HEK293 (cell line): ENCODE measurements around the gene GABRD.

Experiments
- CTCF ChIA-PET: fragments of 350-600 bp; formaldehyde crosslinking; extraction: SDS; loops from one replicate; lab custom pipeline; 2021; ENCODE audit warnings: antibody characterized with exemption; lab: Yijun Ruan, JAX
- POLR2A ChIA-PET: fragments of 300-600 bp; formaldehyde crosslinking; extraction: SDS; loops from one replicate; lab custom pipeline; 2020; ENCODE audit warnings: antibody characterized with exemption, inconsistent platforms; lab: Yijun Ruan, JAX
- H3K27ac ChIP-seq: fragments of 200-500 bp; sonication (Bioruptor generic); 2 replicates; pipeline ENCODE4 v1.5.1; 2014; ENCODE audit warnings: low read depth, low read length, control low read depth, inconsistent platforms; ENCODE audit errors: extremely low read depth
- H3K36me3 ChIP-seq, 2 experiments: fragments of 200-500 bp in 1 of 2; sonication (Bioruptor generic) in 1 of 2; 1 replicate in 1 of 2; 2 replicates in 1 of 2; pipeline ENCODE4 v1.5.1; 2014 to 2017; ENCODE audit warnings: inconsistent platforms in 2 of 2, low read length in 2 of 2; ENCODE audit not compliant: control insufficient read depth in 2 of 2, insufficient read depth in 1 of 2
- H3K4me1 ChIP-seq: fragments of 200-500 bp; sonication (Bioruptor generic); 2 replicates; pipeline ENCODE4 v1.5.1; 2014; ENCODE audit warnings: mild to moderate bottlenecking, low read length, inconsistent platforms; ENCODE audit not compliant: control insufficient read depth, insufficient read depth
- H3K4me3 ChIP-seq: 2 replicates; pipeline ENCODE4 v1.5.1; 2011; ENCODE audit warnings: low read depth, mild to moderate bottlenecking, control low read depth, low read length, moderate library complexity
- H3K9me3 ChIP-seq: fragments of 200-500 bp; sonication (Bioruptor generic); 2 replicates; pipeline ENCODE4 v1.5.1; 2014; ENCODE audit warnings: low read depth, low read length, inconsistent platforms; ENCODE audit not compliant: control insufficient read depth, insufficient read depth
- BCL11B ChIP-seq: fragments of 450-650 bp; formaldehyde crosslinking; IDR thresholded peaks from 2 replicates; pipeline ENCODE4 v1.5.1; 2016; ENCODE audit warnings: low read depth, missing biosample characterization, missing genetic modification characterization
- ELK4 ChIP-seq: IDR thresholded peaks from 2 replicates; pipeline ENCODE4 v1.6.1; 2011; ENCODE audit warnings: mild to moderate bottlenecking, low read depth, low read length, borderline replicate concordance
- GLIS1 ChIP-seq: fragments of 450-650 bp; formaldehyde crosslinking; IDR thresholded peaks from 2 replicates; pipeline ENCODE4 v1.5.1; 2016; ENCODE audit warnings: missing biosample characterization, missing genetic modification characterization
- GLIS2 ChIP-seq: fragments of 450-650 bp; formaldehyde crosslinking; IDR thresholded peaks from 2 replicates; pipeline ENCODE4 v1.5.1; 2016; ENCODE audit warnings: missing biosample characterization, missing genetic modification characterization
- KLF1 ChIP-seq: fragments of 450-650 bp; formaldehyde crosslinking; IDR thresholded peaks from 2 replicates; pipeline ENCODE4 v1.5.1; 2016; ENCODE audit warnings: missing biosample characterization, missing genetic modification characterization
- KLF16 ChIP-seq: fragments of 450-650 bp; formaldehyde crosslinking; IDR thresholded peaks from 2 replicates; pipeline ENCODE4 v1.5.1; 2017; ENCODE audit warnings: missing biosample characterization, missing genetic modification characterization
- KLF17 ChIP-seq: fragments of 450-650 bp; formaldehyde crosslinking; IDR thresholded peaks from 2 replicates; pipeline ENCODE4 v1.5.1; 2016; ENCODE audit warnings: missing biosample characterization, missing genetic modification characterization
- KLF8 ChIP-seq: fragments of 450-650 bp; formaldehyde crosslinking; IDR thresholded peaks from 2 replicates; pipeline ENCODE4 v1.5.1; 2016; ENCODE audit warnings: missing biosample characterization, missing genetic modification characterization
- KLF9 ChIP-seq: fragments of 450-650 bp; formaldehyde crosslinking; IDR thresholded peaks from 2 replicates; pipeline ENCODE4 v1.5.1; 2016; ENCODE audit warnings: missing biosample characterization, missing genetic modification characterization, low read depth
- SP2 ChIP-seq: fragments of 450-650 bp; formaldehyde crosslinking; IDR thresholded peaks from 2 replicates; pipeline ENCODE4 v1.5.1; 2016; ENCODE audit warnings: missing biosample characterization, missing genetic modification characterization
- TCF7L2 ChIP-seq: IDR thresholded peaks from 2 replicates; pipeline ENCODE4 v1.6.1; 2011; ENCODE audit warnings: low read depth, mild to moderate bottlenecking, inconsistent platforms, low read length, moderate library complexity, borderline replicate concordance
- ZBTB48 ChIP-seq: fragments of 450-650 bp; formaldehyde crosslinking; IDR thresholded peaks from 2 replicates; pipeline ENCODE4 v1.5.1; 2016; ENCODE audit warnings: missing biosample characterization, missing genetic modification characterization
- ZBTB7A ChIP-seq: fragments of 450-650 bp; formaldehyde crosslinking; IDR thresholded peaks from 2 replicates; pipeline ENCODE4 v1.5.1; 2016; ENCODE audit warnings: low read depth, missing biosample characterization, missing genetic modification characterization
- ZBTB8A ChIP-seq: fragments of 450-650 bp; formaldehyde crosslinking; IDR thresholded peaks from 2 replicates; pipeline ENCODE4 v1.5.1; 2016; ENCODE audit warnings: missing biosample characterization, missing genetic modification characterization
- ZFHX2 ChIP-seq: fragments of 450-650 bp; formaldehyde crosslinking; conservative IDR thresholded peaks from 2 replicates; pipeline ENCODE4 v1.5.1; 2016; ENCODE audit warnings: missing biosample characterization, missing genetic modification characterization
- ZFP3 ChIP-seq: fragments of 450-650 bp; formaldehyde crosslinking; IDR thresholded peaks from 2 replicates; pipeline ENCODE4 v1.5.1; 2016; ENCODE audit warnings: low read depth, missing biosample characterization, missing genetic modification characterization
- ZFP69B ChIP-seq: fragments of 450-650 bp; formaldehyde crosslinking; IDR thresholded peaks from 2 replicates; pipeline ENCODE4 v1.5.1; 2016; ENCODE audit warnings: missing biosample characterization, missing genetic modification characterization
- ZIC2 ChIP-seq: fragments of 450-650 bp; formaldehyde crosslinking; IDR thresholded peaks from 2 replicates; pipeline ENCODE4 v1.5.1; 2016; ENCODE audit warnings: missing biosample characterization, missing genetic modification characterization
- ZNF114 ChIP-seq: fragments of 450-650 bp; formaldehyde crosslinking; IDR thresholded peaks from 2 replicates; pipeline ENCODE4 v1.5.0; 2017; ENCODE audit warnings: missing biosample characterization, missing genetic modification characterization
- ZNF19 ChIP-seq: fragments of 450-650 bp; formaldehyde crosslinking; IDR thresholded peaks from 2 replicates; pipeline ENCODE4; 2016; ENCODE audit warnings: missing biosample characterization, missing genetic modification characterization, low read depth
- ZNF26 ChIP-seq: fragments of 450-650 bp; formaldehyde crosslinking; IDR thresholded peaks from 2 replicates; pipeline ENCODE4 v1.5.1; 2016; ENCODE audit warnings: missing biosample characterization, missing genetic modification characterization
- ZNF311 ChIP-seq: fragments of 450-650 bp; formaldehyde crosslinking; IDR thresholded peaks from 2 replicates; pipeline ENCODE4 v1.5.1; 2017; ENCODE audit warnings: missing biosample characterization, missing genetic modification characterization, borderline replicate concordance
- ZNF335 ChIP-seq: fragments of 450-650 bp; formaldehyde crosslinking; conservative IDR thresholded peaks from 2 replicates; pipeline ENCODE4 v1.5.1; 2016; ENCODE audit warnings: missing biosample characterization, missing genetic modification characterization
- ZNF398 ChIP-seq: fragments of 450-650 bp; formaldehyde crosslinking; IDR thresholded peaks from 2 replicates; pipeline ENCODE4 v1.5.1; 2017; ENCODE audit warnings: missing biosample characterization, missing genetic modification characterization
- ZNF423 ChIP-seq: fragments of 450-650 bp; formaldehyde crosslinking; IDR thresholded peaks from 2 replicates; pipeline ENCODE4 v1.5.1; 2016; ENCODE audit warnings: missing biosample characterization, missing genetic modification characterization
- ZNF48 ChIP-seq: fragments of 450-650 bp; formaldehyde crosslinking; IDR thresholded peaks from 2 replicates; pipeline ENCODE4 v1.5.1; 2016; ENCODE audit warnings: missing biosample characterization, missing genetic modification characterization
- ZNF529 ChIP-seq: fragments of 450-650 bp; formaldehyde crosslinking; IDR thresholded peaks from 2 replicates; pipeline ENCODE4 v1.5.1; 2017; ENCODE audit warnings: missing genetic modification characterization, missing biosample characterization; ENCODE audit not compliant: insufficient replicate concordance
- ZNF610 ChIP-seq: fragments of 450-650 bp; formaldehyde crosslinking; IDR thresholded peaks from 2 replicates; pipeline ENCODE4 v1.5.1; 2016; ENCODE audit warnings: missing biosample characterization, missing genetic modification characterization, borderline replicate concordance
- ZNF629 ChIP-seq: fragments of 450-650 bp; formaldehyde crosslinking; IDR thresholded peaks from 2 replicates; pipeline ENCODE4 v1.5.1; 2017; ENCODE audit warnings: missing biosample characterization, missing genetic modification characterization
- ZNF692 ChIP-seq: fragments of 450-650 bp; formaldehyde crosslinking; IDR thresholded peaks from 2 replicates; pipeline ENCODE4 v1.5.1; 2016; ENCODE audit warnings: missing biosample characterization, missing genetic modification characterization
- ZNF777 ChIP-seq: fragments of 450-650 bp; formaldehyde crosslinking; IDR thresholded peaks from 2 replicates; pipeline ENCODE4 v1.5.1; 2017; ENCODE audit warnings: missing biosample characterization, missing genetic modification characterization, borderline replicate concordance
- ZSCAN30 ChIP-seq: fragments of 450-650 bp; IDR thresholded peaks from 2 replicates; pipeline ENCODE4 v1.5.1; 2018; ENCODE audit warnings: missing biosample characterization, mild to moderate bottlenecking, missing genetic modification characterization, moderate library complexity

GABRD gene

GRCh38 chr1:2049718-2050431 lies 30.7 kb downstream of the GABRD start, which contains the start of gene PRKCZ (continued):
- TF ChIP-seq ZIC2 (tag by site-specific recombination) (peak; percentile 37), KLF16 (peak; percentile 28; the same call in 1 of the 2 replicates), ZNF335 (tag by site-specific recombination) (peak; percentile 84), ZBTB48 (peak; percentile 76), ZNF529 (tag by site-specific recombination) (no peak), ZNF423 (tag by site-specific recombination) (0 out of 2 replicates have a peak, but pooled peaks have one; percentile 44), ZBTB8A (tag by site-specific recombination) (0 out of 2 replicates have a peak, but pooled peaks have one; percentile 12), ZNF311 (no peak), ZNF610 (tag by site-specific recombination) (peak; percentile 87), ZNF114 (no peak), ELK4 (no peak), ZNF629 (tag by site-specific recombination) (0 out of 2 replicates have a peak, but pooled peaks have one; percentile 32), KLF17 (tag by site-specific recombination) (peak; percentile 42; the same call in 1 of the 2 replicates), ZBTB7A (tag by site-specific recombination) (peak; percentile 55; the same call in 1 of the 2 replicates), TCF7L2 (no peak), GLIS2 (tag by site-specific recombination) (peak; percentile 95), ZFHX2 (peak; percentile 43; the same call in 1 of the 2 replicates), ZFP69B (tag by site-specific recombination) (peak; percentile 64; the same call in 1 of the 2 replicates), SP2 (tag by site-specific recombination) (peak; percentile 28), ZNF26 (tag by site-specific recombination) (no peak), ZNF48 (no peak), ZNF692 (tag by site-specific recombination) (peak; percentile 85), KLF8 (peak; percentile 35; the same call in 1 of the 2 replicates)

- ChIA-PET POLR2A (no interaction called here), CTCF (interaction anchor here (1.2 to 1.8 kb wide), 2 partner anchors 9 to 106 kb away, joined by 3 to 6 read pairs; no protein-coding TSS in a partner anchor)
- H3K9me3 ChIP-seq: no peaks in the 10 kb centered on the region
- peak overlapping the region; percentile 75 for H3K4me3 ChIP-seq
- H3K27ac ChIP-seq: peak overlapping the region; percentile 56; the same call in 1 of the 2 replicates
- peaks cover 0 to 3% of the 10 kb centered on the region in 2 experiments; a peak in 1 of 3 replicates for H3K36me3 ChIP-seq
- H3K4me1 ChIP-seq: no peaks in the 10 kb centered on the region; the same call in 1 of the 2 replicates
- TF ChIP-seq ZNF398 (tag by site-specific recombination): peak; percentile 91
- peak; percentile 35; the same call in 1 of the 2 replicates for TF ChIP-seq GLIS1
- TF ChIP-seq ZFP3 (tag by site-specific recombination): no peak
- no peak for TF ChIP-seq ZNF777 (tag by site-specific recombination)
- TF ChIP-seq KLF1 (tag by site-specific recombination): no peak
- TF ChIP-seq ZSCAN30: 0 out of 2 replicates have a peak, but pooled peaks have one; percentile 33
- TF ChIP-seq KLF9: no peak
- TF ChIP-seq BCL11B (tag by site-specific recombination): no peak
- no peak for TF ChIP-seq ZNF19 (tag by site-specific recombination)
These were observed 31.3 kb downstream of the GABRD start for GRCh38 chr1:2050461-2050792.
